Astrocyte (in vitro differentiated cells and primary cell): ENCODE results near the gene CORO2A. TPM values are rescaled to one million over a fixed set of nuclear protein-coding genes. Genes with fewer than 3 reads are reported as not detected.
"Not testable (repeated sequence)": the region's sequence is repeated elsewhere in the genome, so short reads cannot be mapped to it uniquely, and the experiment has no call there.

Experiments used
- DNase-seq: peaks from one replicate; pipeline ENCODE4 v3.0.0-alpha.2; 2010; ENCODE audit warnings: low read depth
- FAIRE-seq: peaks from 2 replicates; lab custom pipeline; 2011; peaks lifted over from hg19 to GRCh38; lab: Jason Lieb, UNC
- H2AFZ ChIP-seq: 2 replicates; pipeline ENCODE4 v1.6.0; 2012; ENCODE audit warnings: low read depth, low read length, inconsistent platforms
- H3K27ac ChIP-seq: 2 replicates; pipeline ENCODE4 v1.5.1; 2011; ENCODE audit warnings: low read depth, low read length, inconsistent platforms
- H3K27me3 ChIP-seq: 2 replicates; pipeline ENCODE4 v1.6.0; 2011; ENCODE audit warnings: low read length, inconsistent platforms; ENCODE audit not compliant: insufficient read depth
- H3K36me3 ChIP-seq: 2 replicates; pipeline ENCODE4 v1.5.1; 2011; ENCODE audit warnings: low read length, inconsistent platforms; ENCODE audit not compliant: insufficient read depth
- H3K4me1 ChIP-seq: 2 replicates; pipeline ENCODE4 v1.5.1; 2011; ENCODE audit warnings: low read length, inconsistent platforms; ENCODE audit not compliant: insufficient read depth
- H3K4me2 ChIP-seq: 2 replicates; pipeline ENCODE4 v1.6.0; 2012; ENCODE audit warnings: low read length, inconsistent platforms
- H3K4me3 ChIP-seq: 2 replicates; pipeline ENCODE4 v1.5.1; 2011; ENCODE audit warnings: low read depth, mild to moderate bottlenecking, low read length, inconsistent platforms; ENCODE audit not compliant: insufficient read depth
- H3K79me2 ChIP-seq: 2 replicates; pipeline ENCODE4 v1.6.0; 2012; ENCODE audit warnings: mild to moderate bottlenecking, low read length, inconsistent platforms; ENCODE audit not compliant: insufficient read depth
- H3K9ac ChIP-seq: 2 replicates; pipeline ENCODE4 v1.6.0; 2012; ENCODE audit warnings: mild to moderate bottlenecking, low read length, inconsistent platforms
- H3K9me3 ChIP-seq: 2 replicates; pipeline ENCODE4 v1.5.1; 2012; ENCODE audit warnings: low read depth, mild to moderate bottlenecking, low read length, inconsistent platforms; ENCODE audit not compliant: insufficient read depth
- H4K20me1 ChIP-seq: 2 replicates; pipeline ENCODE4 v1.6.0; 2012; ENCODE audit warnings: low read length, inconsistent platforms; ENCODE audit not compliant: insufficient read depth
- H3K27ac Mint-ChIP-seq: one replicate; pipeline ENCODE4 v1.8.0; 2021; ENCODE audit warnings: mild to moderate bottlenecking, mixed read lengths; ENCODE audit not compliant: unreplicated experiment
- H3K27me3 Mint-ChIP-seq: one replicate; pipeline ENCODE4 v1.8.0; 2021; ENCODE audit warnings: low read depth, mixed read lengths; ENCODE audit not compliant: unreplicated experiment
- H3K36me3 Mint-ChIP-seq: one replicate; pipeline ENCODE4 v1.8.0; 2021; ENCODE audit warnings: low read depth, mixed read lengths; ENCODE audit not compliant: unreplicated experiment
- H3K4me1 Mint-ChIP-seq: one replicate; pipeline ENCODE4 v1.8.0; 2021; ENCODE audit warnings: low read depth, mixed read lengths; ENCODE audit not compliant: unreplicated experiment
- H3K4me3 Mint-ChIP-seq: one replicate; pipeline ENCODE4 v1.8.0; 2021; ENCODE audit warnings: mild to moderate bottlenecking, moderate library complexity, mixed read lengths; ENCODE audit not compliant: unreplicated experiment
- H3K9me3 Mint-ChIP-seq: one replicate; pipeline ENCODE4 v1.8.0; 2021; ENCODE audit warnings: mild to moderate bottlenecking, mixed read lengths; ENCODE audit not compliant: unreplicated experiment
- CTCF ChIP-seq: IDR thresholded peaks from 2 replicates; pipeline ENCODE4 v1.5.1; 2011; ENCODE audit warnings: low read depth, mild to moderate bottlenecking, inconsistent platforms, low read length, moderate library complexity; ENCODE audit not compliant: insufficient read depth
- EZH2 ChIP-seq: IDR thresholded peaks from 2 replicates; pipeline ENCODE4 v1.6.1; 2012; ENCODE audit warnings: mild to moderate bottlenecking, low read length, inconsistent platforms; ENCODE audit not compliant: insufficient read depth
- total RNA-seq: library from RNA; stranded (reverse); gene quantifications from 2 replicates; pipeline ENCODE4 v1.2.1, GENCODE V29; 2021

CORO2A gene
- total RNA-seq, 1 donor from 2014 or later: 11.1 TPM

GRCh38 chr9:98128316-98128715, 64.1 kb downstream of the CORO2A start:
- FAIRE-seq: no peak

GRCh38 chr9:98127226-98127625, 65.2 kb downstream of the CORO2A start:
- Histone ChIP-seq H3K9ac (no peak overlapping the region), H3K4me2 (no peak overlapping the region), H3K9me3 (no peaks in the 10 kb centered on the region), H4K20me1 (no peaks in the 10 kb centered on the region), H3K4me3 (no peak overlapping the region), H2AFZ (no peak overlapping the region), H3K36me3 (no peaks in the 10 kb centered on the region), H3K27ac (no peak overlapping the region), H3K4me1 (no peaks in the 10 kb centered on the region), H3K27me3 (no peaks in the 10 kb centered on the region), H3K79me2 (no peaks in the 10 kb centered on the region)
- H3K4me3 Mint-ChIP-seq: no peak overlapping the region
- H3K36me3 Mint-ChIP-seq: peaks cover 21% of the 10 kb centered on the region
- no peak for FAIRE-seq
- TF ChIP-seq EZH2: no peak
- TF ChIP-seq CTCF: no peak
- H3K27ac Mint-ChIP-seq: no peak overlapping the region
- H3K27me3 Mint-ChIP-seq: peaks cover 5% of the 10 kb centered on the region
- DNase-seq: no peak
- H3K9me3 Mint-ChIP-seq: no peaks in the 10 kb centered on the region
- peaks cover 3% of the 10 kb centered on the region for H3K4me1 Mint-ChIP-seq

More at GRCh38 chr9:98128316-98128715, 64.1 kb downstream of the CORO2A start:
- no peaks in the 10 kb centered on the region for H3K36me3 ChIP-seq
- H2AFZ ChIP-seq: no peak overlapping the region
- Mint-ChIP-seq H3K4me3 (no peak overlapping the region), H3K27me3 (peaks cover 10% of the 10 kb centered on the region), H3K36me3 (peaks cover 20% of the 10 kb centered on the region), H3K27ac (no peak overlapping the region), H3K9me3 (no peaks in the 10 kb centered on the region), H3K4me1 (peaks cover 3% of the 10 kb centered on the region)
- no peaks in the 10 kb centered on the region for H4K20me1 ChIP-seq
- no peak overlapping the region for H3K4me2 ChIP-seq
- no peak overlapping the region for H3K4me3 ChIP-seq
- DNase-seq: no peak
- TF ChIP-seq EZH2 (no peak), CTCF (no peak)
- no peak overlapping the region for H3K9ac ChIP-seq
- no peaks in the 10 kb centered on the region for H3K27me3 ChIP-seq
- H3K4me1 ChIP-seq: no peaks in the 10 kb centered on the region
- no peaks in the 10 kb centered on the region for H3K79me2 ChIP-seq
- no peak overlapping the region for H3K27ac ChIP-seq
- H3K9me3 ChIP-seq: no peaks in the 10 kb centered on the region

GRCh38 chr9:98124637-98125426, 67.6 kb downstream of the CORO2A start:
- no peak overlapping the region for H3K9ac ChIP-seq
- H3K4me3 ChIP-seq: no peak overlapping the region
- no peak overlapping the region for H2AFZ ChIP-seq
- H3K27me3 ChIP-seq: no peaks in the 10 kb centered on the region
- no peak overlapping the region for H3K27ac ChIP-seq
- H3K9me3 ChIP-seq: no peaks in the 10 kb centered on the region
- Mint-ChIP-seq H3K36me3 (peaks cover 14% of the 10 kb centered on the region), H3K9me3 (no peaks in the 10 kb centered on the region), H3K27me3 (peaks cover 14% of the 10 kb centered on the region), H3K4me3 (no peak overlapping the region), H3K27ac (no peak overlapping the region), H3K4me1 (peaks cover 3% of the 10 kb centered on the region)
- DNase-seq (no peak), FAIRE-seq (no peak)
- H3K4me2 ChIP-seq: no peak overlapping the region
- no peaks in the 10 kb centered on the region for H4K20me1 ChIP-seq
- H3K4me1 ChIP-seq: no peaks in the 10 kb centered on the region
- TF ChIP-seq EZH2 (no peak), CTCF (no peak)
- no peaks in the 10 kb centered on the region for H3K36me3 ChIP-seq
- no peaks in the 10 kb centered on the region for H3K79me2 ChIP-seq

GRCh38 chr9:98124091-98124490, 68.3 kb downstream of the CORO2A start:
- H3K4me1 Mint-ChIP-seq, DNase-seq, H3K27ac ChIP-seq, H3K27me3 ChIP-seq, H3K4me1 ChIP-seq, H3K9me3 Mint-ChIP-seq, H3K4me3 ChIP-seq, H3K9me3 ChIP-seq, H3K9ac ChIP-seq, H3K4me2 ChIP-seq, H3K4me3 Mint-ChIP-seq, H3K36me3 ChIP-seq, FAIRE-seq, H3K79me2 ChIP-seq, H2AFZ ChIP-seq, H4K20me1 ChIP-seq, H3K27ac Mint-ChIP-seq, H3K36me3 Mint-ChIP-seq: not testable (repeated sequence)
- H3K27me3 Mint-ChIP-seq: peaks cover 12% of the 10 kb centered on the region
